Endodermal cell (in vitro differentiated cells): ENCODE measurements around the gene SETD4. TPM values are rescaled to one million over a fixed set of nuclear protein-coding genes. Genes with fewer than 3 reads are reported as not detected.

Experiments used
- DNase-seq: peaks from one replicate; pipeline ENCODE4 v3.0.0-alpha.2; 2017
- H3K27ac ChIP-seq: 2 replicates; pipeline ENCODE4 v1.5.1; 2013; ENCODE audit warnings: mild to moderate bottlenecking, low read depth, low read length, moderate library complexity
- H3K27me3 ChIP-seq: 2 replicates; pipeline ENCODE4 v1.6.1; 2013; ENCODE audit warnings: mild to moderate bottlenecking, low read length, moderate library complexity; ENCODE audit not compliant: insufficient read depth, control insufficient read depth, poor library complexity, severe bottlenecking
- H3K36me3 ChIP-seq: 2 replicates; pipeline ENCODE4 v1.7.0; 2013; ENCODE audit warnings: mild to moderate bottlenecking, low read length, moderate library complexity; ENCODE audit not compliant: control insufficient read depth, insufficient read depth
- H3K4me1 ChIP-seq: one replicate; pipeline ENCODE4 v1.7.0; 2013; ENCODE audit warnings: low read length; ENCODE audit not compliant: control insufficient read depth, insufficient read depth
- H3K4me3 ChIP-seq: 2 replicates; pipeline ENCODE4 v1.5.1; 2013; ENCODE audit warnings: mild to moderate bottlenecking, low read length, moderate library complexity
- H3K9ac ChIP-seq: 2 replicates; pipeline ENCODE4 v1.6.1; 2013; ENCODE audit warnings: mild to moderate bottlenecking, low read length, moderate library complexity; ENCODE audit not compliant: poor library complexity, severe bottlenecking; ENCODE audit errors: extremely low read depth
- H3K9me3 ChIP-seq: 2 replicates; pipeline ENCODE4 v1.6.1; 2013; ENCODE audit warnings: mild to moderate bottlenecking, low read length, moderate library complexity; ENCODE audit not compliant: control insufficient read depth
- H3K27ac Mint-ChIP-seq: 2 replicates; pipeline ENCODE4 v1.8.0; 2020; ENCODE audit warnings: mixed read lengths
- H3K27me3 Mint-ChIP-seq: 2 replicates; pipeline ENCODE4 v1.8.0; 2021; ENCODE audit warnings: mild to moderate bottlenecking, mixed read lengths; ENCODE audit not compliant: insufficient read depth
- H3K36me3 Mint-ChIP-seq: 2 replicates; pipeline ENCODE4 v1.8.0; 2020; ENCODE audit warnings: low read depth, mixed read lengths
- H3K4me1 Mint-ChIP-seq: 2 replicates; pipeline ENCODE4 v1.8.0; 2020; ENCODE audit warnings: mixed read lengths
- H3K4me3 Mint-ChIP-seq: 2 replicates; pipeline ENCODE4 v1.8.0; 2020; ENCODE audit warnings: mild to moderate bottlenecking, moderate library complexity, mixed read lengths
- H3K9me3 Mint-ChIP-seq: 2 replicates; pipeline ENCODE4 v1.8.0; 2020; ENCODE audit warnings: mild to moderate bottlenecking, mixed read lengths
- CTCF ChIP-seq: fragments of 200-600 bp; sonication (generic); conservative IDR thresholded peaks from 2 replicates; pipeline ENCODE4 v1.5.0; 2021; ENCODE audit warnings: antibody characterized with exemption, mild to moderate bottlenecking
- WGBS, 2 experiments: methylation state at CpG; one replicate each; pipeline versions ENCODE4 v1.1.5 to v1.1.7; 2013; ENCODE audit warnings: missing lambda C conversion rate in 2 of 2, mixed read lengths in 1 of 2; ENCODE audit not compliant: insufficient coverage in 1 of 2, insufficient read length in 1 of 2; 5-methylcytosine and 5-hydroxymethylcytosine counted together
- total RNA-seq, 2 donors: library from RNA; stranded (reverse); fragmentation: NEBNext Ultra II Directional in 1 of 2; extraction: Animal tissue kit (Norgen Biotek cat#: 25700) in 1 of 2; gene quantifications; 2 replicates in 1 of 2; 3 replicates in 1 of 2; pipeline ENCODE4 v1.2.1, GENCODE V29; 2021

Gene SETD4
- total RNA-seq, 2 donors from 2014 or later = 27.8 to 31.9 TPM

DNA sequence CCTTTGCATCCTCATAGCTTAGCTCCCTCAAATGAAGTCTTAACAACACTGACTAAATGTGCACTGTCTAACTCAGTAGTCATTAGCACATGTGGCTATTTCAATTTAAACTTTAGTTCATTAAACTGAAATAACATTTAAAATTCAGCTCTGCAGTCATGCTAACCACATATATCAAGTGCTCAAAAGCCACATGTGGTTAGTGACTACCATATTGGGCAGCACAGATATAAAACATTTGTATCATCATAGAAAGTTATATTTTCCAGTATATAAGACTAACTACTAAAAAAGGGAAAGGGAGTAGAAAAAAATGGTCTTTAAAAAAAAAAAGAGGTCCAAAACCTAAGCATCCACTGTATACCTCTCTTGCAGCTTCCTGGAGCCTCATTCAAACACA lies 64.1 kb downstream of the SETD4 start:
- no peaks in the 10 kb centered on the region for H3K9me3 Mint-ChIP-seq
- Histone ChIP-seq H3K27me3 (peaks cover 34% of the 10 kb centered on the region), H3K4me1 (no peaks in the 10 kb centered on the region), H3K9me3 (peaks cover 4% of the 10 kb centered on the region), H3K4me3 (no peak overlapping the region), H3K36me3 (no peaks in the 10 kb centered on the region), H3K27ac (no peak overlapping the region), H3K9ac (no peak overlapping the region)
- TF ChIP-seq CTCF = no peak
- no peaks in the 10 kb centered on the region for H3K4me1 Mint-ChIP-seq
- peaks cover 41% of the 10 kb centered on the region for H3K27me3 Mint-ChIP-seq
- no peak overlapping the region for H3K27ac Mint-ChIP-seq
- no peaks in the 10 kb centered on the region for H3K36me3 Mint-ChIP-seq
- DNase-seq = no peak
- no peak overlapping the region for H3K4me3 Mint-ChIP-seq

- Histone ChIP-seq H3K9me3 (peaks cover 4% of the 10 kb centered on the region), H3K9ac (no peak overlapping the region), H3K27ac (no peak overlapping the region), H3K36me3 (no peaks in the 10 kb centered on the region), H3K4me1 (no peaks in the 10 kb centered on the region), H3K4me3 (no peak overlapping the region), H3K27me3 (peaks cover 40% of the 10 kb centered on the region)
- H3K27ac Mint-ChIP-seq = no peak overlapping the region
- 92 to 93% methylated on average over 2 to 4 of the region's 4 CpGs for WGBS, 2 experiments
- no peaks in the 10 kb centered on the region for H3K9me3 Mint-ChIP-seq
- TF ChIP-seq CTCF = no peak
- H3K4me1 Mint-ChIP-seq = no peaks in the 10 kb centered on the region
- H3K36me3 Mint-ChIP-seq = no peaks in the 10 kb centered on the region
- peaks cover 35% of the 10 kb centered on the region for H3K27me3 Mint-ChIP-seq
- DNase-seq = no peak
- H3K4me3 Mint-ChIP-seq = no peak overlapping the region
Observed at GRCh38 chr21:35995522-35996088, 64.7 kb downstream of the SETD4 start.

- Mint-ChIP-seq H3K4me3 (no peak overlapping the region), H3K4me1 (no peaks in the 10 kb centered on the region), H3K27ac (no peak overlapping the region), H3K9me3 (no peaks in the 10 kb centered on the region), H3K36me3 (no peaks in the 10 kb centered on the region), H3K27me3 (peaks cover 29% of the 10 kb centered on the region)
- Histone ChIP-seq H3K27ac (no peak overlapping the region), H3K36me3 (no peaks in the 10 kb centered on the region), H3K27me3 (peaks cover 50% of the 10 kb centered on the region), H3K4me1 (no peaks in the 10 kb centered on the region), H3K4me3 (no peak overlapping the region), H3K9me3 (peaks cover 4% of the 10 kb centered on the region), H3K9ac (no peak overlapping the region)
- 77 to 78% methylated on average over 3 to 4 of the region's 4 CpGs for WGBS, 2 experiments
- no peak for DNase-seq
- TF ChIP-seq CTCF = no peak
Observed at GRCh38 chr21:35994613-35995012, 65.7 kb downstream of the SETD4 start.
